ENCODE measurements around the gene TTC8.

The TTC8 gene

GRCh38 chr14:88823968-88824313, 510 bp upstream of the TTC8 start (continued):
- TF ChIP-seq ZNF513 (tag by site-specific recombination; IDR thresholded peaks at IDR 0.05), result no peak
- TF ChIP-seq ZFP41 (tag by site-specific recombination; IDR thresholded peaks at IDR 0.05; ENCODE audit: borderline replicate concordance), result no peak
- no peak for TF ChIP-seq ZNF449 (tag by site-specific recombination; IDR thresholded peaks at IDR 0.05)
- TF ChIP-seq ZBTB26 (tag by site-specific recombination; optimal IDR thresholded peaks at IDR 0.05), result no peak
- no peak for TF ChIP-seq ZSCAN18 (tag by site-specific recombination; IDR thresholded peaks at IDR 0.05)
- no peak for TF ChIP-seq ZNF362 (tag by site-specific recombination; IDR thresholded peaks at IDR 0.05)
- no peak for TF ChIP-seq ZEB2 (tag by site-specific recombination; IDR thresholded peaks at IDR 0.05)

- no peaks in the 10 kb centered on the region for H3K36me3 ChIP-seq (ENCODE audit: control insufficient read depth in 2 of 2, insufficient read depth in 1 of 2, low read length in 2 of 2)
- no peaks in the 10 kb centered on the region for H3K9me3 ChIP-seq (ENCODE audit: control insufficient read depth, insufficient read depth, low read depth, low read length)
- CTCF ChIA-PET, result interaction anchor here (0.7 kb wide), 1 partner anchor 158 kb away, joined by 3 read pairs; no protein-coding TSS in a partner anchor
- peaks cover 8% of the 10 kb centered on the region; the same call in 1 of the 2 replicates for H3K4me1 ChIP-seq (ENCODE audit: control insufficient read depth, insufficient read depth, low read length)
- POLR2A ChIA-PET, result interaction anchor here (0.6 to 1.5 kb wide), 8 partner anchors 11 to 721 kb away, joined by 3 to 11 read pairs (median 3); partner anchors contain the start of gene EML5
- TF ChIP-seq ZXDB (tag by site-specific recombination; IDR thresholded peaks at IDR 0.05) (no peak), ZNF223 (tag by site-specific recombination; IDR thresholded peaks at IDR 0.05) (no peak), PBX3 (CRISPR knock-in tag; IDR thresholded peaks at IDR 0.05) (no peak), ZEB2 (tag by site-specific recombination; IDR thresholded peaks at IDR 0.05) (no peak), ZNF394 (tag by site-specific recombination; IDR thresholded peaks at IDR 0.05; ENCODE audit: borderline replicate concordance) (no peak)
- peak overlapping the region; percentile 91 for H3K27ac ChIP-seq (ENCODE audit: extremely low read depth, low read depth, low read length)
- peak overlapping the region; percentile 93 for H3K4me3 ChIP-seq (ENCODE audit: low read depth, low read length)
Measured at GRCh38 chr14:88825078-88825458, 617 bp downstream of the TTC8 start.

- POLR2A ChIA-PET, result interaction anchor here (1.1 to 1.5 kb wide), 3 partner anchors 12 to 99 kb away, joined by 3 to 6 read pairs (median 4); no protein-coding TSS in a partner anchor
- Histone ChIP-seq H3K27ac (ENCODE audit: extremely low read depth, low read depth, low read length) (no peak overlapping the region), H3K4me1 (ENCODE audit: control insufficient read depth, insufficient read depth, low read length) (peaks cover 8% of the 10 kb centered on the region; the same call in 1 of the 2 replicates), H3K9me3 (ENCODE audit: control insufficient read depth, insufficient read depth, low read depth, low read length) (no peaks in the 10 kb centered on the region), H3K36me3 (ENCODE audit: control insufficient read depth in 2 of 2, insufficient read depth in 1 of 2, low read length in 2 of 2) (no peaks in the 10 kb centered on the region), H3K4me3 (ENCODE audit: low read depth, low read length) (peak overlapping the region; percentile 93; the same call in 1 of the 2 replicates)
- CTCF ChIA-PET, result interaction anchor here (0.7 kb wide), 1 partner anchor 158 kb away, joined by 3 read pairs; no protein-coding TSS in a partner anchor
- TF ChIP-seq OSR2 (tag by site-specific recombination; IDR thresholded peaks at IDR 0.05) (no peak), ZSCAN18 (tag by site-specific recombination; IDR thresholded peaks at IDR 0.05) (no peak), ZNF792 (tag by site-specific recombination; IDR thresholded peaks at IDR 0.05) (no peak), RBAK (tag by site-specific recombination; IDR thresholded peaks at IDR 0.05) (no peak), ZNF624 (tag by site-specific recombination; IDR thresholded peaks at IDR 0.05) (no peak), FEZF1 (tag by site-specific recombination; IDR thresholded peaks at IDR 0.05) (no peak), ZNF791 (tag by site-specific recombination; IDR thresholded peaks at IDR 0.05) (no peak), ZNF488 (tag by site-specific recombination; IDR thresholded peaks at IDR 0.05) (no peak), ZNF560 (tag by site-specific recombination; IDR thresholded peaks at IDR 0.05; ENCODE audit: borderline replicate concordance) (no peak), ZEB2 (tag by site-specific recombination; IDR thresholded peaks at IDR 0.05) (no peak), ZNF174 (tag by site-specific recombination; IDR thresholded peaks at IDR 0.05) (no peak), ZNF580 (tag by site-specific recombination; IDR thresholded peaks at IDR 0.05) (no peak)
Measured at GRCh38 chr14:88825503-88825902, 1.1 kb downstream of the TTC8 start.

Measured in HEK293 (cell line).